ENCODE results near the gene NEO1.

Gene NEO1

GRCh38 chr15:73273181-73274002 is 221.1 kb downstream of the NEO1 start:
- Histone ChIP-seq H4K91ac (ENCODE audit: low read depth, low read length) (no peak overlapping the region), H3K23ac (ENCODE audit: low read length) (no peak overlapping the region), H4K8ac (ENCODE audit: low read depth, low read length) (no peak overlapping the region), H3K27ac (ENCODE audit: low read depth, low read length) (no peak overlapping the region), H3K4me3 (ENCODE audit: low read depth, low read length) (no peak overlapping the region), H2AK5ac (ENCODE audit: low read length) (no peak overlapping the region), H3K79me2 (ENCODE audit: control insufficient read depth, insufficient read depth, low read length, poor library complexity) (no peaks in the 10 kb centered on the region), H3K36me3 (ENCODE audit: control insufficient read depth in 1 of 2, insufficient read depth in 2 of 2, low read length in 2 of 2) (peaks cover 0 to 1% of the 10 kb centered on the region in 2 experiments), H3K9ac (ENCODE audit: low read length) (no peak overlapping the region), H3K4ac (ENCODE audit: low read depth, low read length) (no peak overlapping the region), H3K4me2 (ENCODE audit: low read length) (no peak overlapping the region), H4K12ac (ENCODE audit: low read depth, low read length) (no peak overlapping the region), H2AFZ (ENCODE audit: insufficient read depth, low read length, poor library complexity) (no peak overlapping the region), H2BK5ac (ENCODE audit: low read depth, low read length, poor library complexity) (no peak overlapping the region), H2BK12ac (ENCODE audit: low read length) (no peak overlapping the region), H3K27me3 (ENCODE audit: insufficient read depth, low read length) (no peaks in the 10 kb centered on the region), H3K79me1 (ENCODE audit: low read length) (no peaks in the 10 kb centered on the region), H3K14ac (ENCODE audit: low read length) (no peak overlapping the region), H2BK120ac (ENCODE audit: insufficient read depth, low read length, poor library complexity) (no peak overlapping the region), H3K9me3 (ENCODE audit: insufficient read depth, low read depth, low read length) (no peaks in the 10 kb centered on the region), H3K18ac (ENCODE audit: low read length) (no peak overlapping the region), H3K4me1 (ENCODE audit: control insufficient read depth in 1 of 2, insufficient read depth in 2 of 2, low read length in 2 of 2) (no peaks in the 10 kb centered on the region)
- peak; percentile 30 to 79 for DNase-seq
- no CpG with 5 or more reads among the region's 5 CpGs for WGBS (ENCODE audit: extremely low coverage, insufficient coverage, insufficient read length)

- Histone ChIP-seq H3K36me3 (ENCODE audit: control insufficient read depth in 1 of 2, insufficient read depth in 2 of 2, low read length in 2 of 2) (no peaks in the 10 kb centered on the region), H3K4me2 (ENCODE audit: low read length) (no peak overlapping the region), H2BK12ac (ENCODE audit: low read length) (no peak overlapping the region), H3K4me1 (ENCODE audit: control insufficient read depth in 1 of 2, insufficient read depth in 2 of 2, low read length in 2 of 2) (no peaks in the 10 kb centered on the region), H3K27ac (ENCODE audit: low read depth, low read length) (no peak overlapping the region), H2AFZ (ENCODE audit: insufficient read depth, low read length, poor library complexity) (no peak overlapping the region), H4K91ac (ENCODE audit: low read depth, low read length) (no peak overlapping the region), H3K79me1 (ENCODE audit: low read length) (no peaks in the 10 kb centered on the region), H3K18ac (ENCODE audit: low read length) (no peak overlapping the region), H3K4me3 (ENCODE audit: low read depth, low read length) (no peak overlapping the region), H4K12ac (ENCODE audit: low read depth, low read length) (no peak overlapping the region), H2BK120ac (ENCODE audit: insufficient read depth, low read length, poor library complexity) (no peak overlapping the region), H3K23ac (ENCODE audit: low read length) (no peak overlapping the region), H3K4ac (ENCODE audit: low read depth, low read length) (no peak overlapping the region), H3K9me3 (ENCODE audit: insufficient read depth, low read depth, low read length) (no peaks in the 10 kb centered on the region), H3K9ac (ENCODE audit: low read length) (no peak overlapping the region), H4K8ac (ENCODE audit: low read depth, low read length) (no peak overlapping the region), H3K27me3 (ENCODE audit: insufficient read depth, low read length) (no peaks in the 10 kb centered on the region), H2AK5ac (ENCODE audit: low read length) (no peak overlapping the region), H3K79me2 (ENCODE audit: control insufficient read depth, insufficient read depth, low read length, poor library complexity) (no peaks in the 10 kb centered on the region), H3K14ac (ENCODE audit: low read length) (no peak overlapping the region), H2BK5ac (ENCODE audit: low read depth, low read length, poor library complexity) (no peak overlapping the region)
- DNase-seq, result peak in 1 of 2 donors; percentile 65
Measured at GRCh38 chr15:73275862-73276261, 223.6 kb downstream of the NEO1 start.

- DNase-seq, result peak; percentile 56 to 82
- Histone ChIP-seq H3K27me3 (ENCODE audit: insufficient read depth, low read length) (no peaks in the 10 kb centered on the region), H3K14ac (ENCODE audit: low read length) (no peak overlapping the region), H3K4me2 (ENCODE audit: low read length) (no peak overlapping the region), H3K36me3 (ENCODE audit: control insufficient read depth in 1 of 2, insufficient read depth in 2 of 2, low read length in 2 of 2) (peaks cover 0 to 2% of the 10 kb centered on the region in 2 experiments), H3K23ac (ENCODE audit: low read length) (no peak overlapping the region), H3K79me2 (ENCODE audit: control insufficient read depth, insufficient read depth, low read length, poor library complexity) (no peaks in the 10 kb centered on the region), H2BK120ac (ENCODE audit: insufficient read depth, low read length, poor library complexity) (no peak overlapping the region), H4K8ac (ENCODE audit: low read depth, low read length) (no peak overlapping the region), H3K4me1 (ENCODE audit: control insufficient read depth in 1 of 2, insufficient read depth in 2 of 2, low read length in 2 of 2) (peaks cover 0 to 4% of the 10 kb centered on the region in 2 experiments), H3K4me3 (ENCODE audit: low read depth, low read length) (no peak overlapping the region), H2BK5ac (ENCODE audit: low read depth, low read length, poor library complexity) (no peak overlapping the region), H3K9me3 (ENCODE audit: insufficient read depth, low read depth, low read length) (no peaks in the 10 kb centered on the region), H2BK12ac (ENCODE audit: low read length) (no peak overlapping the region), H3K79me1 (ENCODE audit: low read length) (no peaks in the 10 kb centered on the region), H4K12ac (ENCODE audit: low read depth, low read length) (no peak overlapping the region), H3K4ac (ENCODE audit: low read depth, low read length) (no peak overlapping the region), H2AK5ac (ENCODE audit: low read length) (no peak overlapping the region), H2AFZ (ENCODE audit: insufficient read depth, low read length, poor library complexity) (no peak overlapping the region), H3K9ac (ENCODE audit: low read length) (no peak overlapping the region), H4K91ac (ENCODE audit: low read depth, low read length) (no peak overlapping the region), H3K27ac (ENCODE audit: low read depth, low read length) (no peak overlapping the region), H3K18ac (ENCODE audit: low read length) (no peak overlapping the region)
- WGBS (ENCODE audit: extremely low coverage, insufficient coverage, insufficient read length), result no CpG with 5 or more reads among the region's 8 CpGs
Measured at GRCh38 chr15:73282567-73283365, 230.5 kb downstream of the NEO1 start.

GRCh38 chr15:73283366-73283962 is 231.2 kb downstream of the NEO1 start:
- no peak overlapping the region for H3K4me3 ChIP-seq (ENCODE audit: low read depth, low read length)
- no peak overlapping the region for H4K91ac ChIP-seq (ENCODE audit: low read depth, low read length)
- no peak overlapping the region for H4K8ac ChIP-seq (ENCODE audit: low read depth, low read length)
- DNase-seq, result no peak
- no peak overlapping the region for H2BK5ac ChIP-seq (ENCODE audit: low read depth, low read length, poor library complexity)
- no peak overlapping the region for H3K4me2 ChIP-seq (ENCODE audit: low read length)
- no peak overlapping the region for H4K12ac ChIP-seq (ENCODE audit: low read depth, low read length)
- H2AK5ac ChIP-seq (ENCODE audit: low read length), result no peak overlapping the region
- no peak overlapping the region for H3K18ac ChIP-seq (ENCODE audit: low read length)
- H3K4me1 ChIP-seq (ENCODE audit: control insufficient read depth in 1 of 2, insufficient read depth in 2 of 2, low read length in 2 of 2), result peaks cover 0 to 4% of the 10 kb centered on the region in 2 experiments
- H2BK12ac ChIP-seq (ENCODE audit: low read length), result no peak overlapping the region
- no peak overlapping the region for H3K14ac ChIP-seq (ENCODE audit: low read length)
- no peaks in the 10 kb centered on the region for H3K9me3 ChIP-seq (ENCODE audit: insufficient read depth, low read depth, low read length)
- H3K27ac ChIP-seq (ENCODE audit: low read depth, low read length), result no peak overlapping the region
- H3K27me3 ChIP-seq (ENCODE audit: insufficient read depth, low read length), result no peaks in the 10 kb centered on the region
- H3K23ac ChIP-seq (ENCODE audit: low read length), result no peak overlapping the region
- WGBS (ENCODE audit: extremely low coverage, insufficient coverage, insufficient read length), result no CpG with 5 or more reads among the region's 2 CpGs
- peaks cover 0 to 2% of the 10 kb centered on the region in 2 experiments for H3K36me3 ChIP-seq (ENCODE audit: control insufficient read depth in 1 of 2, insufficient read depth in 2 of 2, low read length in 2 of 2)
- no peaks in the 10 kb centered on the region for H3K79me2 ChIP-seq (ENCODE audit: control insufficient read depth, insufficient read depth, low read length, poor library complexity)
- H2BK120ac ChIP-seq (ENCODE audit: insufficient read depth, low read length, poor library complexity), result no peak overlapping the region
- H3K79me1 ChIP-seq (ENCODE audit: low read length), result no peaks in the 10 kb centered on the region
- H2AFZ ChIP-seq (ENCODE audit: insufficient read depth, low read length, poor library complexity), result no peak overlapping the region
- H3K4ac ChIP-seq (ENCODE audit: low read depth, low read length), result no peak overlapping the region
- H3K9ac ChIP-seq (ENCODE audit: low read length), result no peak overlapping the region
